Measurements from ENCODE around the gene TRAF3IP1. TPM values are rescaled to one million over a fixed set of nuclear protein-coding genes. Genes with fewer than 3 reads are reported as not detected.
"Not testable (repeated sequence)": the region's sequence is repeated elsewhere in the genome, so short reads cannot be mapped to it uniquely, and the experiment has no call there.

TRAF3IP1 gene
- total RNA-seq, 4 donors from 2014 or later = 12.6 to 41.8 (median 27.6) TPM

DNA sequence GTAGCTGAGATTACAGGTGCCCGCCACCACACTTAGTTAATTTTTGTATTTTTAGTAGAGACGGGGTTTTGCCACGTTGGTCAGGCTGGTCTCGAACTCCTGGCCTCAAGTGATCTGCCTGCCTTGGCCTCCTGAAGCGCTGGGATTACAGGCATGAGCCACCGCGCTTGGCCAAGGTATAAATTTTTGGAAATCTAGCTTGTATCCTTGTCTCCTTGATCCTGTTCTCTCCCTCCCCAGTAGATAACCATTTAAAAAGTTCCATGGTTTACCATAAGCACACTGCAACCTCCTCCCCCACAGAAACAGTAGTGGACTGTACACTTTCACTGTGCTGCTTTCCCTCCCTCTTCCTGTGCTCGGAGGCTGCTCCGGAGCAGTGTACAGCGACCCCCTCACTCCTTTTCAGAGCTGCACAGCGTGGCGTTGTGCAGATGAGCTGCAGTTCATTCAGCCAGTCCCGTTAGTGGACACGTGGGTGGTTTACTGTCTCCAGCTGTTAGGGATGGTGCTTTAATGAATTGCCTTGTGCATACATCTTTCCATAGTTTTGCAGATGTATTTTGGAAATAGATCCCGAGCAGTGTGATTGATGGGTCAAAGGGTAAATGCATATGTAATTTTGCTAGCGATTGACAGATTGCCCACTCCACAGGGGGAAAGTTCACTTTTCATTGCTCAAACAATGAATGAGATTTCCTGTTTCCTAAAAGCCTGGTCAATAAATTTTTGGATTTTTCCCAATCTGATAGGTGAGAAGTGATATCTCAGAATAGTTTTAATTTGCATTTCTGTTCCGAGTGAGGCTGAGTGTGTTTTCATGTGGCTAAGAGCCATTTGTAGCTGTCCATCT is 121.2 kb downstream of the TRAF3IP1 start:
- H3K4me1 ChIP-seq = no peaks in the 10 kb centered on the region
- H3K27ac ChIP-seq = no peak overlapping the region
- no peaks in the 10 kb centered on the region for H3K27me3 ChIP-seq
- H3K9me3 ChIP-seq = no peaks in the 10 kb centered on the region
- H3K4me3 ChIP-seq = no peak overlapping the region
- TF ChIP-seq, protein P1, sequence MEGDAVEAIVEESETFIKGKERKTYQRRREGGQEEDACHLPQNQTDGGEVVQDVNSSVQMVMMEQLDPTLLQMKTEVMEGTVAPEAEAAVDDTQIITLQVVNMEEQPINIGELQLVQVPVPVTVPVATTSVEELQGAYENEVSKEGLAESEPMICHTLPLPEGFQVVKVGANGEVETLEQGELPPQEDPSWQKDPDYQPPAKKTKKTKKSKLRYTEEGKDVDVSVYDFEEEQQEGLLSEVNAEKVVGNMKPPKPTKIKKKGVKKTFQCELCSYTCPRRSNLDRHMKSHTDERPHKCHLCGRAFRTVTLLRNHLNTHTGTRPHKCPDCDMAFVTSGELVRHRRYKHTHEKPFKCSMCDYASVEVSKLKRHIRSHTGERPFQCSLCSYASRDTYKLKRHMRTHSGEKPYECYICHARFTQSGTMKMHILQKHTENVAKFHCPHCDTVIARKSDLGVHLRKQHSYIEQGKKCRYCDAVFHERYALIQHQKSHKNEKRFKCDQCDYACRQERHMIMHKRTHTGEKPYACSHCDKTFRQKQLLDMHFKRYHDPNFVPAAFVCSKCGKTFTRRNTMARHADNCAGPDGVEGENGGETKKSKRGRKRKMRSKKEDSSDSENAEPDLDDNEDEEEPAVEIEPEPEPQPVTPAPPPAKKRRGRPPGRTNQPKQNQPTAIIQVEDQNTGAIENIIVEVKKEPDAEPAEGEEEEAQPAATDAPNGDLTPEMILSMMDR (IDR thresholded peaks at IDR 0.05) = no peak
- DNase-seq = no peak
- intact Hi-C loops (cut with DNase I; ENCODE audit: low total_unique reads) = no loop called here
- no peaks in the 10 kb centered on the region for H3K36me3 ChIP-seq

DNA sequence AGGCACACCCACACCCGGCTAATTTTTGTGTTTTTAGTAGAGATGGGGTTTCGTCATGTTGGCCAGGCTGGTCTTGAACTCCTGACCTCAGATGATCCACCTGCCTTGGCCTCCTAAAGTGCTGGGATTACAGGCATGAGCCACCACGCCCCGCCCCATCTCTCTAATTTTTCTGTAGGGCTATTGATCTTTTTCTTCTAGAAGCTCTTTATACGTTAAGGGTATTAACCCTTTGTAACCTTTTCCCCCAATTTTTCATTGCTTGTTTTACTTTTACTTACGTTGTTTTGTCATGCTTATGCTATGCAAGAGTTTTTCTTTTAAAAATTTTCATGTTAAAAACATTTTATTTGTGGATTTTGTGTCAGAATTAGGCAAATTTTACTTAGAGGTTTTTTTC is 121.9 kb downstream of the TRAF3IP1 start:
- H3K4me3 ChIP-seq; H3K9me3 ChIP-seq; intact Hi-C loops (cut with DNase I; ENCODE audit: low total_unique reads); H3K27ac ChIP-seq; H3K36me3 ChIP-seq; H3K4me1 ChIP-seq; H3K27me3 ChIP-seq; DNase-seq: not testable (repeated sequence)

DNA sequence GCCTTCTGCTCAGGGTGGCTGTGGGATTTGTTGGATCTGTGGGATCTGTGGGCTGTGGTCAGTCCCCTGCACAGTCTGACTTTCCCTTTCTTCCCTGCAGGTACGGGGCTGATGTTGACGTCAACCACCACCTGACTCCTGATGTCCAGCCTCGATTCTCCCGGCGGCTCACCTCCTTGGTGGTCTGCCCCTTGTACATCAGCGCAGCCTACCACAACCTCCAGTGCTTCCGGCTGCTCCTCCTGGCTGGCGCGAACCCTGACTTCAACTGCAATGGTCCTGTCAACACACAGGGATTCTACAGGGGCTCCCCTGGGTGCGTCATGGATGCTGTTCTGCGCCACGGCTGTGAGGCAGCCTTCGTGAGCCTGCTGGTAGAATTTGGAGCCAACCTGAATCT is 123.9 kb downstream of the TRAF3IP1 start:
- Histone ChIP-seq H3K4me1 (no peaks in the 10 kb centered on the region), H3K27ac (no peak overlapping the region), H3K36me3 (no peaks in the 10 kb centered on the region), H3K27me3 (no peaks in the 10 kb centered on the region), H3K9me3 (no peaks in the 10 kb centered on the region), H3K4me3 (no peak overlapping the region)
- DNase-seq = no peak
- TF ChIP-seq POLR2A (IDR thresholded peaks at IDR 0.05) = no peak
- TF ChIP-seq, protein P1 (IDR thresholded peaks at IDR 0.05) = no peak
- intact Hi-C loops (cut with DNase I; ENCODE audit: low total_unique reads) = no loop called here

DNA sequence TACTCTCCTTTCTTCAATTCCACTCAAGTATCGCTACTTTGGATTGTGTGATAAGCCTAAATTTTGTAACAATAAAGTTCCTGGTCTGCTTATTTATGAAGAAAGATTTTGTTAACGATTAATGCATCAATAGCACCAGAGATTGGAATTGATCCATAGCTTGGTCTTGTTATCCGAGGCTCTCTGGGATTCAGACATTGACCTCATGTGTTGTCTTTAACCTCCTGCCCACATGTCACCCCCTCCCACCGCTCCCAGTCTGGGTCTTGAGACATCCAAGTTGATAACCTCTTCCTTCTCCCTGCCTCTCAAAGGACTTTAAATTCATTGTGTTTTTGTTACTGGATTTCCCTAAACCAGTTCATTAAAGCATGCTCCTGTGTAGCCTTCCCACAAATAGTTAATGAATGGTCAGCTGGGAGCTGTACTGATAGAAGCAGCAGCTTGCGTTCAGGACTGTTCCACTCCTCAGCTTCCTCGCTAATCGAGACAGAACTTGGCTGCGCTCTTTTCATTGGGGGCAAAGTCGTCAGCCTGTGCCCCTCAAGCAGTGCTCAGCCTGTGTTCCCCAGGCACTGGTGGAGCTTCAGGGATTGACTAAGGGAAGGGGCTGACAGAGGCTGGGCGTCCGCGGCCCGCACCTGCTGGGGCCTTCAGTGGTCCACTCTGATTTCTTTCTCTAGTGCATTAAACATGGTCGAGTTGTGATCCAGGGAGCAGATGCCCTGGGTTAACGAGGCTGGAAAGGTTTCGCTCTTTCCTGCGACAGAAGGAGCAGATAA is 125.3 kb downstream of the TRAF3IP1 start:
- H3K9me3 ChIP-seq = no peaks in the 10 kb centered on the region
- no peaks in the 10 kb centered on the region for H3K27me3 ChIP-seq
- TF ChIP-seq POLR2A (IDR thresholded peaks at IDR 0.05) = no peak
- TF ChIP-seq, protein P1 (IDR thresholded peaks at IDR 0.05) = no peak
- H3K27ac ChIP-seq = no peak overlapping the region
- no peak for DNase-seq
- H3K4me1 ChIP-seq = no peaks in the 10 kb centered on the region
- no peaks in the 10 kb centered on the region for H3K36me3 ChIP-seq
- no peak overlapping the region for H3K4me3 ChIP-seq
- intact Hi-C loops (cut with DNase I; ENCODE audit: low total_unique reads) = no loop called here

DNA sequence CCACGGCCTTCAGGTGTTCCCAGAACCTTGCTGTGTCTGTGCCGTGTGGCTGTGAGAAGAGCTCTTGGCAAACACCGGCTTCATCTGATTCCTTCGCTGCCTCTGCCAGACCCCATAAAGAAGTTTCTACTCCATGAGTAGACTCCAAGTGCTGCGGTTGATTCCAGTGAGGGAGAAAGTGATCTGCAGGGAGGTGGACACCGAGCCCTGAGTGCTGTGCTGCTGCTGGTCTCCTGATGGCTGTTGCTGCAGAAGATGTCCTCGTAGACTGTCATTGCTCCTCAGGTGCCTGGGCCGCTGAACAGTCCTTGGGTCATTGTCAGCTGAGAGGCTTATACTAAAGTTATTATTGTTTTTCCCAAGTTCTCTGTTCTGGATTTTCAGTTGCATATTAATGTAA is 126.1 kb downstream of the TRAF3IP1 start:
- TF ChIP-seq POLR2A (IDR thresholded peaks at IDR 0.05) = no peak
- TF ChIP-seq, protein P1 (IDR thresholded peaks at IDR 0.05) = no peak
- Histone ChIP-seq H3K27ac (no peak overlapping the region), H3K27me3 (no peaks in the 10 kb centered on the region), H3K4me3 (no peak overlapping the region), H3K36me3 (no peaks in the 10 kb centered on the region), H3K4me1 (no peaks in the 10 kb centered on the region), H3K9me3 (no peaks in the 10 kb centered on the region)
- DNase-seq = no peak
- intact Hi-C loops (cut with DNase I; ENCODE audit: low total_unique reads) = no loop called here

All from uterus (tissue), 4 donors.